Suppressor macrophage (primary cell): ENCODE results near the gene MTMR11.
"Not testable (repeated sequence)": the region's sequence is repeated elsewhere in the genome, so short reads cannot be mapped to it uniquely, and the experiment has no call there.

Experiments
- DNase-seq, 4 experiments: peaks; one replicate each; pipeline ENCODE4 v3.0.0-alpha.2; 2020 to 2022
- total RNA-seq, 17 experiments: gene quantifications; one replicate each; lab custom pipeline; 2026; ENCODE audit warnings: mixed read lengths in 6 of 17, inconsistent platforms in 3 of 17; lab: John Stamatoyannopoulos, UW

Gene MTMR11, protein sequence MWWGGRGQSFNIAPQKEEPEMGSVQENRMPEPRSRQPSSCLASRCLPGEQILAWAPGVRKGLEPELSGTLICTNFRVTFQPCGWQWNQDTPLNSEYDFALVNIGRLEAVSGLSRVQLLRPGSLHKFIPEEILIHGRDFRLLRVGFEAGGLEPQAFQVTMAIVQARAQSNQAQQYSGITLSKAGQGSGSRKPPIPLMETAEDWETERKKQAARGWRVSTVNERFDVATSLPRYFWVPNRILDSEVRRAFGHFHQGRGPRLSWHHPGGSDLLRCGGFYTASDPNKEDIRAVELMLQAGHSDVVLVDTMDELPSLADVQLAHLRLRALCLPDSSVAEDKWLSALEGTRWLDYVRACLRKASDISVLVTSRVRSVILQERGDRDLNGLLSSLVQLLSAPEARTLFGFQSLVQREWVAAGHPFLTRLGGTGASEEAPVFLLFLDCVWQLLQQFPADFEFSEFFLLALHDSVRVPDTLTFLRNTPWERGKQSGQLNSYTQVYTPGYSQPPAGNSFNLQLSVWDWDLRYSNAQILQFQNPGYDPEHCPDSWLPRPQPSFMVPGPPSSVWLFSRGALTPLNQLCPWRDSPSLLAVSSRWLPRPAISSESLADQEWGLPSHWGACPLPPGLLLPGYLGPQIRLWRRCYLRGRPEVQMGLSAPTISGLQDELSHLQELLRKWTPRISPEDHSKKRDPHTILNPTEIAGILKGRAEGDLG
- total RNA-seq, result 0.34 to 10.7 (median 1.1) reads per million in 17 experiments

DNA sequence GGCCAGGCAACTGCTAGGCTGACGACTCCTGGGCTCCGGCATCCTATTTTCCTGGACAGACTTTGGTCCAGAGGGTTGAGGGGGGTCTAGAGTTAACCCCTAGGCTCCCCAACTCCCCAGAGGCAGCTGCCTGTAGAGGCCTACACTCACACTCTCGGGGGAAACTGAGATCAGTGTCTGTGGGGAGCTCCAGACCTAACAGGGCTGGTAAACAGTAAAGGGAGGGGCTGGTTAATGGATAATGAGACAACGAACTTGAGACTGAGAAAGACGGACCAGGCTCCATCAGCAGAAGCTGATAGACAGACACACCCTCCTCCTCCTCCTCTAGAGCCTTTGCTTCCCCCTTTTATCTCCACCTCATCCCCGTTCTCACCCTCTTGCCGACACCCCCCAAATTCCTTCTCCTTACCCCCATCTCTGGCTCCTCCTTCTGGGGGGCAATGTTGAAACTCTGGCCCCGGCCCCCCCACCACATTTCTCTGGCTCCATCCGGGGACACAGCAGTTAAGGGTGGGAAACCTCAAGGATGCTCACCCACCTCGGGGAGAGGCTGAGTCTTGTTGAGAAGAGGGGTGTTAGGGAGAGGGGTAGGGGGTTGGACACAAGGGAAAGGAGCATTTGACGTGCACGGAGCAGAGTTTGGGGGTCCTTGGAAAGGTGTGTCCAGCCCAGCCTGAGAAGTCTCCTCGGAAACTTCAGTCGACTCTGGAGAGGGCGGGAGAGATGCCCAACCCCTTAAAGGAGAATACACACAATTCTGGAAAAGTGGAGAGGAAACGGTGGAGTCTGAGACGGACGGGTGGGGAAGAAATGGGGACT, at the start of gene MTMR11:
Gene MTMR11, minus strand, starts transcription at position 710 of the 822 bp plus-strand sequence. Its CDS starts 232 bp downstream, at position 478.
- no peak for DNase-seq

DNA sequence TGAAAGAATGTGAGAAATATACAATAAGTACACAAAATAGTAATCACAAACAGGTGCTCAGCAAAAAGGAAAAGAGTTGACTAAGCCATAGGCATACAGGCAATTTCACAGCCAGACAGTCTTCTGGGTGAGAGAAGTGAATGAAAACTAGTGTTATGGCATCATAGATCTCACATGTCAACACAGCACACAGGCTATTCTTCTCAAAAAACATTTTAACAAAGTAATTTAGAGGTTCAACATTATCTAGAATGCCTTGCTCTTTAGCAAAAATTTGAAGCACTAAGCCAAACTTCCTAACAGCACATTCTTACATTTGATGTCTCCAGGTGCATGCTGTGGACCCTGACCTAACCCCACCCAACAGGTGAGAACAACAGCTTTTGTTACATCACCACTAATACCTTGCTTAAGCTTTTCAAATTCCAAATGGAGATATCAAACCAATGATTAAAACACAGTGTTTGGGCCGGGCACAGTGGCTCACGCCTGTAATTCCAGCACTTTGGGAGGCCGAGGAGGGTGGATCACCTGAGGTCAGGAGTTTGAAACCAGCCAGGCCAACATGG, 43.4 kb upstream of the MTMR11 start:
- no peak for DNase-seq

DNA sequence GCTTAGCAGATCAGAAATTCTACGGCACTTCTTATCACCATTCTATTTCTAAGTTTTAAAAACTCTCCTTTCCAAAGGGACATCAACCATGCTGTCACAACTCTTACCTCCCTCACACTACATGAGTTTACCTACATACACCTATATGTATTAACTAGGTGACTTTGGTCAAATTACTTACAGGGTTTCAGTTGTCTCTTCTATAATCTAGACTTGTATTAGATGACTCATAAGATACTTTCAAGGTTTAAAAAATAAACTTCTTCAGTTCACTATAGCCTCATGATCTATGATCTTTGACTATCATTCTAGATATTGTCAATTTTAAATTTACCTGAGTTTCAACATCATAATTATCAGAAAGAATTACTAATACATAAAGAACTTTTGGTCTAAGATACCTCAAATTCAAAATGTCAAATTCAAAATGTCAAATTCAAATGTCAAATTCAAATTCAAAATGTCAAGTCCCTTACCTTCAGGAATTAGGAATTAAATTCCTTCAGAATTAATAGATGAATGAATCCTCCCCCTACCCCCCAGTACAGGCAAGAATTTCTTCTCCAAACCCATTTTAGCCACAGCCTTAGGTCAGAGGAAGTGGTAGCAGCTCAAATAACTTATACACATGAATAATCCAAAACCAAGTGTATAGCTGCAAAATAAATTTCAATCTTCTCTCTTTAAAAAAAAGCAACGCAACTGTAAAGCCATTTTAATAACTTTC, 42.7 kb upstream of the MTMR11 start:
- no peak for DNase-seq

DNA sequence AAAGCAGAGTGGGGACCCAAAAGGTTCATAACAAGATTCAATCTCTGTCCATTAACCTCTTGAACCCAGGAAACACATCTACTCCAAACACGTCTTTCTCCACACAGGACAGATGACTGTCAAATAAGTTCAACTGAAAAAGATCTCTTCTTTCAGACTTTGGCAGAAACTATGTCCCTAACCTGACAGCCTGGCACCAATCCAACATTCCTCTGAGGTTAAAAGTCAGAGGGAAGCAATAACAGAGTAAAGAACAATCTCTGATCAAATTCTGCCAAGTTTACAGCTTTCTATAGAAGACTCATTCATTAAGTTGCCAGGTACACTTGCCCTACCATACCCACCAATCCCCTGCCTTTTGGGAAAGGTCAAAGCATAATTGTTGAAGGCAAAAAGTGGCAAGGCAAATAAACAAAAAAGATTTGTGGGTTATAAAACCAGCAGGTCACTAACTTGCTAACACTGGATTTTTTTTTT, 41.9 kb upstream of the MTMR11 start:
- no peak for DNase-seq

DNA sequence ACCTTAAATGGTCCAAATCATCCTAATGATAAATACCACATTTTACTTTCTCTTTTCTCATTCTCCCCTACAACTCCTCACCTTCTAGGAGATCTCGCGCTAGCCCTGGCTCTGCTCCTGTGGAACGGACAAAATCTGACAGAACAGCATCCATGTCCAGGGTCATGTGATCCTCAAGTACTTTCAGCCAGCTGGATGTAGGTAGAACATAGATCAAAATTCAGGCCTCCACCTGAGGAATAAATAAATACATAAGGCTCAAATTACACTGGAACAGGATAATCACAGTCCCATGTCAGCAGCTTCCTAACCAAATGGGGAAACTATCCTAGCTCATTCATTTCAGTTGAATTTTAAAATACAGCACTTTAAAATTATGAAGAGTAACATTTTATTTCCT, 40.7 kb upstream of the MTMR11 start:
- no peak for DNase-seq

DNA sequence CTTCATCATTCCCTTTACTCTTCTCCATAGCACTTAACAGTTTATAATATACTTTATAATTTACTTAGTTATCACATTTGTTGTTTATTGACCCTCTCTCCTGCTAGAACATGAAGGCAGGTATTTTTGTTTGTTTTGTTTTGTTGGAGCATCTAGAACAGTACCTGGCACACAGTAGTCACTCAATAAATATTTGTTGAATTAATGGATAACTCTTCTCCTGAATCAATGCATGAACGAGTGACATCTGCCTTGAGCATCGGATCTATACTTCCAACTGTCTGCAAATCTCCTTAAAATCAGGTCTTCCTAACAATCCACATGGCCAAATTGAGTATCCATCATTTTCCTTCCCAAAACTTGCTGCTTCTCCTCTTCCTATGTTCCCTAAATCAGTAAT, 35.9 kb upstream of the MTMR11 start:
- no peak for DNase-seq

DNA sequence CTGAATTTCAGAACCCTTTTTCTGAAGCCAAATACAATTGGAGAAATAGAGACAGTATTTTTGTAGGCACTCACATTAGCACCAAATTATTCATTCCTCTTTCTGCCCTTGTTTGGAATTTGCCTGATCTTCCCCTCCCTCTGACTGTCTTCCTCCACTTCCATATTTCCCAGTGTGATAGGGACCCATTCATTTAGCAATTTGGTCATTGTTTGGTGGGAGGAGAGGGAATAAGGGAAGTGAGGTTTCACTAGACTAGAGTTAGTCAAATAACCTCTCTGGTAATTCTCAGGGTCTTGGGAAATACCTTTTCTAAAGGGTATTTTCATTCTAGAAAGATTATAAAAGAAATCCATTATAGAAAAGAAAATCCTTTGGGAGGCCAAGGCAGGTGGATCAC, 31.0 kb upstream of the MTMR11 start:
- DNase-seq, result peak; percentile 17 to 61 (median 38)

DNA sequence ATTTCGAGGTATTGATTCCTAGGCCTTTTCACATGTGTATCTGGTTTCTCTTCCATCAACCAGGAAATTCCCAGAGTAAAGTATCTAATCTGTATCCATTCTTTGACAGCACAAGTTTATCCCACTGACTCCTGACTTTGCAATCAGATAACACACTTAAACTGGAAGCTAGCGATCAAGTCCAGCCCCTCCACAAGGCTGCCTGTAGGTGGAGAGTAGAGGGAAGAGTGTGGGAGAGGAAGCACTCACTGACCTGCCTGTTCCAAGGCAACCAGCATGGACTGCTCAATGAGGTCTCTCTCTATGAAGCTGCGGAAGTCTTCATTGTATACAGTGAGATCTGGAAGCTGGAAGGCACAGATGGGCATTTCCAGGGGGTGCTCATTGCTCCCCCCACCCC, 30.4 kb upstream of the MTMR11 start:
- peak in 1 of 4 experiments; percentile 20 for DNase-seq

DNA sequence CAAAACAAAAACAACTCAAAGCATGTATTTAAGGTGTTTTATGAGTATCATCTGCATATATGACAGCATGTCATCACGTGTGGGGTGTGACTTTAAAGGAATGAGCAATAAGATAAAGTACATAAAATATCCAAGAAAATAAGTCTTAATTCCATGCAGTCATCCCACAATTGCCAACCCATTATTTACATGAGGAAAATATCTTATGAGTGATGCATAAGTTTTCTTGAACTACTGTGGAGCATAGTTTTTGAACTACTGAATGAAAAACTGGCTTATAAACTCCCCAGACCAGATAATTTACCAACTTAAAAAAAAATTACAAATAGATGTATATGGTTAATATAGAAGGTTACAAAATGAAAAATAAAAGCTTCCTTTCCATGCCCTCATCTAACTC, 29.7 kb upstream of the MTMR11 start:
- DNase-seq, result no peak

DNA sequence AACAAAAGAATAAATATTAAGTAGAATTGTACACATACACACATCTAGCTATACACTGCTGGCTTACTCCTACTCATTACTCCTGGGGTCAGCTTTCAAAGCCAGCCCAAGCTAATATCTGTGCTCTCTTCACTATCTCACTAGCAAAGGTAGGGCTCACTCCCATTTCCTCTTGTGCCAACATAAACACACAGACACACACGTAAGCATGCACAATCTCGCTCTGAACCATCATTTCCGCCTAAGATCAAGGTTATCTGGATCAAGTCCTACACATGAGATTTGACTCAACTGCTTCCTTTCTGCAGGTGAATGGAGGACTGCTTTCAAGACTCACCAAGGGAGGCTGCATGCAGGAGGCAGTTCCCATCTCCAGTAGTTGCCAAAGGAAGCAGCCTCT, 28.8 kb upstream of the MTMR11 start:
- no peak for DNase-seq

DNA sequence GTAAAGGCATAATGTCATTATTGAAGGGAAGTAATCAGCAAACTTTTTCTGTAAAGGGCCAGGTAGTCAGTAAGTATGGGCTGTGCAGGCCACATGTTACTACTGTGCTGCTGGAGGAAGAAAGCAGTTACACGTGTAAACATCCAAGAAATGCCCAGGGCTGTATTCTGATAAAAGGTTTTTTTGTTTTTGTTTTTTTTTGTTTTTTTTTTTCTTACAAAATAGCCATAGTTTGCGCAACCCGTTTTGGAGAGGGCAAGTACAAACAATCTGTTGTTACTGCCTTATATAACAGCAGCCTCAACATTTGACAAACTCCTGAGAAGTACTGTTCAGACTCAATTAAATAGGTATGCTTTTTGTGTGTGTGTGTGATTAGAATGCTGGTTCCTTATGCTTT, 26.7 kb upstream of the MTMR11 start:
- no peak for DNase-seq

DNA sequence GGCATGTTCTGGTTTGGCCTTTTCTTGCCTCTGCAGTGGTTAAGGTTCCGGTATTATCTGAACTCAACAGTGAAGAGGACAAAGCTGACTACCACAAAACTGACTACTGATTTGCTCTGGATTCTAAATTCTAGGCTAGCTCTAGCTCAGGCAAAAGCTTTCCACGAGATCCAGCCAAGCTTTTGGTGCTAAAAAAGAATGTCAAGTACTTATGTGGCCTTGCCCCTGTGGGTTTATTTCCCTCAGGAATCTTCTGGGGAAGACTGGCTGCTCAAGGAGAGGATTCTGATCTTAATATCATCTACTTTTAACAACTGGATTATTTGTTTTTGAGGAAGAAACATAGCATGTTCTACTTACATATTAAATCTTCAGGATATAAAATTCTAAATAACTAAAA, 26.1 kb upstream of the MTMR11 start:
- no peak for DNase-seq

DNA sequence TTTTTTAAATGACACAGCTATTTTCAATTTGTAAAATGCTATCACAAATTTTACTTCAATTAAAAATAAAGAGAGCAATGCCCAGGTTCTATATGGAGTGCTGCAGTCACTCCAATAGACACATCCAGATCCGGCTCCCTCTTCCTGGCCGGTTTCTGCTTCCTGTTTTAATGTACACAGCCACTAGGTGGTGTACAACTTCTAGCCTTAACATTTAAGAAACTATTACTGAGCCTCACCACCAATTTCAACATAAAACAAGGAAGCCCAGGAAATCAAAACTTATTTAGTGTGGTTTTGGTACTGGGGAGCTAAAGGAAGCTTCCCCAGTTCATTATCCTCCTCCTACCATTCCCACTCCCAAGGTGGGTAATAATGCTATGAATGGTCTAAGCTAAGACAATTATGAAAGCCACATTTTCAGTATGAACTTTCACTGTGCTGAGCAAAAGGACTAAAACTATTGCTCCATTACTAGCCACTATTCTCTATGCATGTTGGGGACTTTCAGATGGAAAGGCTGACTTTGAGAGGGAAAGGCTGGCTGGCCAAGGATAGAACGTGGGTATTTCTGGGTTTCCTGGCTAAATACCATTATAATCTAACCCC, 25.5 kb upstream of the MTMR11 start:
- DNase-seq, result peak; percentile 79 to 92 (median 87)

DNA sequence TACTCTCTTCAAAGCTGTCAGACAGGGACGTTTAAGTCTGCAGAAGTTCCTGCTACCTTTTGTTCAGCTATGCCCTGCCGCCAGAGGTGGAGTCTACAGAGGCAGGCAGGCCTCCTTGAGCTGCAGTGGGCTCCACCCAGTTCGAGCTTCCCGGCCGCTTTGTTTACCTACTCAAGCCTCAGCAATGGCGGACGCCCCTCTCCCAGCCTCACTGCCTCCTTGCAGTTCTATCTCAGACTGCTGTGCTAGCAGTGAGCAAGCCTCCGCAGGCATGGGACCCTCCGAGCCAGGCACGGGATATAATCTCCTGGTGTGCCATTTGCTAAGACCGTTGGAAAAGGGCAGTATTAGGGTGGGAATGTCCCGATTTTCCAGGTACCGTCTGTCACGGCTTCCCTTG, 20.9 kb upstream of the MTMR11 start:
- DNase-seq, result not testable (repeated sequence)

DNA sequence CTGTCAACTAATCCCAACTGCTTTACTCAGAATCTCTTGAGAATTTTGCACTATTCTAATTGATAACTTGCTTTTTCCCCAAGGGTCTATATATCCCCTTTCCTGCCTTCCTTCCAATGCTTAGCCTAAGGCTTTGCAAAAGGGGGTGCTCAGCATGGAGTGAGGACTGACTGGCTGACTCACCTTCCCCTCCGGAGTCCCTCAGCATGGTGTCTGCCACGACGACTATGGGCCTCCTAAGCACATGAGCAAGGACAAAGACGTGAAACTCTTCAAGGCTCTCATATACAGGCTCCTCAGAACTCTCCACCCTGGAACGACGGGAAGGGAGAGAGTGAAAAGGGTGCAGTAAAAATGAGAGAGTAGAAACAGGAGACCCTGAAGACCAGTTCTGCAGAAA, 13.2 kb upstream of the MTMR11 start:
- no peak for DNase-seq

DNA sequence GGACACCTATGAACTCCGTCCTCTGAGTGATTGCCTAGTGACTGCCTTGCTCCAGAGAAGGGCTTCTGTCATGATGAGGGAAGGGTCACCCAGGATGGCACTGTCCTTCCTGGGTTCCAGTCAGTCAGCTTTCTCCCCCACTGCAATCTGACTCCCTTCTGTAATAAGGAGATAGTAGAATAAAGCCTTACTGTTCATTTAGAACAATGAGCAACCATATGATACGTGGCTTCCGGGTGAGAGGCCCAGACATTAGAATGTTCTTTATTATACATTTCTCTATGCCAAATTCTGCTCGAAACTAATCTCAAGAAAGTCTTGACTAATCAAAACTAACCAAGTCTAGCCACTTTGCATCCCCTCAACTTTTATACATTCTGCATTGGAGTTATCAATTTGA, 8.5 kb upstream of the MTMR11 start:
- DNase-seq, result no peak

DNA sequence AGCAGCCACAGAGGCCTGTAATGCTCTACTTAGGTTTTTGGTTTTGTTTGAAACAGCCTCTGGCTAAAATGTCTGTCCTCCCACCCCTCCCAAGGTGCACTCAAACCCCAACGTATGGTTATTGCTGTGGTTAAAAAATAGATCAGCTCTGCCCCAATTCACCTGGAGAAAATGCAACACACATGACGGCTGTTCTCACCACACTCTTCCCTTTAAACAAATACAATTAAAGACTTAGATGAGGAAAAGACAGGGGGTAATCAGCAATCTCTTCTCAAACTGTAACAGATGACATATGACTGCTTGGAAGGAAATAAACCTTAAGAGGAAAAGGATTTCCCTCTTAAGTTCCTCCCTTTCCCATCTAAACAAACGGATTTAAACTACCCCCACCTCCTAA, 6.2 kb upstream of the MTMR11 start:
- no peak for DNase-seq

DNA sequence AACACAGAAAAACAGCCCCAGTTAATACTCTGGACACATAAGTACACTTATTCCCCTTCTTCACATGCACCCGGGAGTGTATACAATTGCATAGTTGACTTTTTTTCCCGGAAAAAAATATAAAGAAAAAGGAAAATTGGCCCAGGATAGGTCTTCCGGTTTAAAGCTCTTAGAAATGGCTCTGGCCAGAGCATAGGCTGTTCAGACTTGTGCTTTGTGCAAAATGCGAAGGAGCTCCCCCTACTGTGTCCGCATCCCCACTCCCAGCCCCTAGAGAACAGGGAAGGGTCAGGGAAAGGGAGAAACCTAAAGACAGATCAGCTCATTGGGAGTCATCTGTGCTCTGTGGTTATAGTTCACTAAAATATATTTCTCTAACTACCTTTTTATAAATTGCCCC, 5.5 kb upstream of the MTMR11 start:
- DNase-seq, result peak in 1 of 4 experiments; percentile 21

DNA sequence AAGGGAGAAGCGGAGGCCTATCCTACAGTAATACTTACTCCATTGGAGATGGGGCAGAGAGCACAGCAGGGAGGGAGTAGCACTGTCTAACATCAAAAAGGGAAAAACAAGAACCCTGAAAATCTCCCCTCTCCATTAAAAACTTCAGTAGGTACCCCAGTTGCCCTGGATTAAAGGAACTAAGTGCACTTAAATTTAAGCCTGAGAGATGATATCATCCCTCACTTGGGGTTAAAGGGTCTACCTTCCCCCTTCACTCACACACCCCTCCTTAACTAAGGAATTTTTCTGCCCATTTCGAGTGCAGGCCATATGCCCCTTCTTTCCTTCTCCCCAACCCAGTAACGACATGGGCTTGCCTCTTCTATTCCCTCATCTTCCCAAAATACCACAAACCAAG, 3.7 kb upstream of the MTMR11 start:
- no peak for DNase-seq

DNA sequence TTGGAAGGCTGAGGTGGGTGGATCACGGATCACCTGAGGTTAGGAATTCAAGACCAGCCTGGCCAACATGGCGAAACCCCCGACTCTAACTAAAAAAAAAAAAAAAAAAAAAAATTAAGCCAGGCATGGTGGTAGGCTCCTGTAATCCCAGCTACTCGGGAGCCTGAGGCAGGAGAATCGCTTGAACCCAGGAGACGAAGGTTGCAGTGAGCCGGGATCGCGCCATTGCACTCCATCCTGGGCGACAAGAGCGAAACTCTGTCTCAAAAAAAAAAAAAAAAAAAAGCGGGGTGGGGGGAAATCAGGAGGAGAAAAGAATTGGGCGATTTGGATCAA, 2.0 kb upstream of the MTMR11 start:
- DNase-seq, result not testable (repeated sequence)

DNA sequence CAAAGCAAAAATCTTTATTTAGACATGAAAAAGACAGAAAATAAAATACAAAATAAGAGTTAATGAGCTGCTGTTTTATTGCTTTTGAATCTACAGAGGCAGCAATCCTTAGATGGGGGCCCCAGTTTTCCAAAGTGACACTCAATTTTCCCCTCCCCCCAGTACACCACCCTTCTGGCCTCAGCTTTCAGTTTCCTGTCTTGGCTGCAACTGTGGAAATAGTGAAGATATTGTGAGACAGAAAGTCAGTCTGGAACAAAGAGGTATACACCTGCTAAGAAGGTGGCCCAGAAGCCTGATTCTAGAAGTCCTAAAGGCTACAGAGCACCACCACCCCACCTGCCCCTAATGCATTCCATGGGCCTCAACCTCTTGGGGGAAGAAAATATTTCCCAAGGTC, 1.1 kb upstream of the MTMR11 start:
- DNase-seq, result no peak
